Immature natural killer cell (primary cell): ENCODE data around the gene SH3PXD2A. TPM values are rescaled to one million over a fixed set of nuclear protein-coding genes. Genes with fewer than 3 reads are reported as not detected.

Source experiments
- DNase-seq, 3 donors: peaks; one replicate each; pipeline ENCODE4 v3.0.0; 2022; ENCODE audit warnings: mixed read lengths in 1 of 3
- H3K27ac Mint-ChIP-seq, 6 donors: one replicate each; pipeline ENCODE4 v1.8.0; 2020; ENCODE audit warnings: mixed read lengths in 6 of 6, mild to moderate bottlenecking in 5 of 6, inconsistent platforms in 4 of 6, moderate library complexity in 3 of 6
- H3K27me3 Mint-ChIP-seq, 3 donors: one replicate each; pipeline ENCODE4 v1.8.0; 2020 to 2021; ENCODE audit warnings: low read depth in 3 of 3, mild to moderate bottlenecking in 3 of 3, mixed read lengths in 3 of 3, moderate library complexity in 3 of 3, inconsistent platforms in 1 of 3
- H3K36me3 Mint-ChIP-seq, 3 donors: one replicate each; pipeline ENCODE4 v1.8.0; 2020; ENCODE audit warnings: mixed read lengths in 3 of 3, inconsistent platforms in 2 of 3, mild to moderate bottlenecking in 2 of 3
- H3K4me1 Mint-ChIP-seq, 2 donors: one replicate each; pipeline ENCODE4 v1.8.0; 2020; ENCODE audit warnings: inconsistent platforms in 2 of 2, mild to moderate bottlenecking in 2 of 2, mixed read lengths in 2 of 2, moderate library complexity in 1 of 2
- H3K4me3 Mint-ChIP-seq, 5 donors: one replicate each; pipeline ENCODE4 v1.8.0; 2020; ENCODE audit warnings: mild to moderate bottlenecking in 5 of 5, mixed read lengths in 5 of 5, inconsistent platforms in 3 of 5, moderate library complexity in 3 of 5
- H3K9me3 Mint-ChIP-seq, 6 donors: one replicate each; pipeline ENCODE4 v1.8.0; 2020; ENCODE audit warnings: mild to moderate bottlenecking in 6 of 6, mixed read lengths in 6 of 6, inconsistent platforms in 4 of 6, moderate library complexity in 3 of 6
- polyA plus RNA-seq, 3 donors: library from polyadenylated mRNA; unstranded; fragments of 300-500 nt; fragmentation: Illumina TruSeq; gene quantifications; one replicate each; pipeline ENCODE4 v1.2.3, GENCODE V29; 2021

Gene SH3PXD2A
- polyA plus RNA-seq, 3 donors from 2014 or later: 0.07 to 0.43 TPM; not detected in 1

DNA sequence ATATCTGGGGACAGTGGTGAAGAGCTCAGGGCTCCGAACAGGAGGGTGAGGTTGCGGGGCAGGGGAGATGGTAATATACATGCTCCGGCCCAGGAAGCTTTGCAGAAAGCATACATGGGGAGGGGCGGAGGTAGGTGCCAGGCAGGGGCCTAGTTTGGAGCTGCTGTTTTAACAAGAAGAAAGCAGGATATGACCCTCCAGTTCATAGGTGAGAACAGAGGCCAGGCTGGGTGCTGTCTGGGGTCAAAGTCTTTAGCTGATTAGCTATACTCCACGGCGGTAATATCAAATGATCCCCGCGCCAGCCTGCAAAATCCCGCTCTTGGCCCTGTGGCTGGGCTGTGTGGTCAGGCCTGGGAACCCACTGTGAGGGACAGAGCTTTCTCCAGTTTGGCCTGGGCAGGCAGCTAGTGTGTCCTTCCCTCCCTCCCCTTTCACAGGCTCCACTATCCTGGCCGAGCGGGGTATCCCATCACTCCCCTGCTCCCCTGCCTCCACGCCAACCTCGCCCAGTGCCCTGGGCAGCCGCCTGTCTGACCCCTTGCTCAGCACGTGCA is 266.2 kb downstream of the SH3PXD2A start:
- peaks cover 0 to 2% (median 0%) of the 10 kb centered on the region in 3 donors for H3K27me3 Mint-ChIP-seq
- H3K4me3 Mint-ChIP-seq: no peak overlapping the region
- H3K36me3 Mint-ChIP-seq: no peaks in the 10 kb centered on the region
- peaks cover 0 to under 1% of the 10 kb centered on the region in 2 donors for H3K4me1 Mint-ChIP-seq
- no peak overlapping the region for H3K27ac Mint-ChIP-seq
- H3K9me3 Mint-ChIP-seq: no peaks in the 10 kb centered on the region
- DNase-seq: no peak

DNA sequence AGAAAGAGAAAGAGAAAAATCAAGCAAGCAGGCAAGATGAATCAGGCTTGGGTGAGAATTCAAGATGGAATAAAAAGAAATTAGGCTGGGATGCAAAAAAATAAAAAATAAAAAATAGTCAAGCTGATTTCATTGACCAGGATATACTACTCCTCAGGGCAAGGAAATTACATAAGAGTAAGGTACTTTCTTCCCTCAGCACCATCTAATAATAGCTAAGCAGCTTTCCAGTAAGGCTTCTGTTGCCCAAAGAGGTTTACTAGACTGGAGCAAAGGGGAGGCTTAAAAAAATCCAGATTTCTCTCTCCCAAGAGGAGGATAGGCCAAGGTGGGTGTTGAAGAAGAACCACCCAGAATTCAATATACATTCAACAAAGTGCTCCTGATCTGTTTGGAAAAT is 268.3 kb downstream of the SH3PXD2A start:
- no peak for DNase-seq
- Mint-ChIP-seq H3K27me3 (peaks cover 0 to 5% (median 2%) of the 10 kb centered on the region in 3 donors), H3K27ac (peak overlapping the region in 1 of 6 donors; percentile 34), H3K36me3 (no peaks in the 10 kb centered on the region), H3K4me3 (no peak overlapping the region), H3K4me1 (peaks cover 4 to 6% of the 10 kb centered on the region in 2 donors), H3K9me3 (no peaks in the 10 kb centered on the region)

DNA sequence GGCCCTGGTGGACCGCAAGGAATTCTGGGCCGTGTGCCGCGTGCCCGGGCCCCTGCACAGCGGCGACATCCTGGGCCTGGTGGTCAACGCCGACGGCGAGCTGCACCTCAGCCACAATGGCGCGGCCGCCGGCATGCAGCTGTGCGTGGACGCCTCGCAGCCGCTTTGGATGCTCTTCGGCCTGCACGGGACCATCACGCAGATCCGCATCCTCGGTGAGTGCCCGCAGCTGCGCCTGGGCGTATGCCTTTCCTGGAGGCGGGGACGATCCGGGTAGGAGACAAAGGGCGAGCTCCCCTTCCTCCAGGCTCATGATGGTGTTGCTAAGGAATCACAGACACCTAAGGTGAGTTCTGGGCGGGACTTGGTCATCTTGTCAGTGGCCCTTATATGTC is 270.4 kb downstream of the SH3PXD2A start:
- Mint-ChIP-seq H3K4me1 (peaks cover 4 to 6% of the 10 kb centered on the region in 2 donors), H3K4me3 (peak overlapping the region; percentile 46 to 72 (median 57))

GRCh38 chr10:103584216-103585010 is 271.0 kb downstream of the SH3PXD2A start:
- H3K4me1 Mint-ChIP-seq: peaks cover 4 to 6% of the 10 kb centered on the region in 2 donors
- no peaks in the 10 kb centered on the region for H3K9me3 Mint-ChIP-seq
- H3K36me3 Mint-ChIP-seq: no peaks in the 10 kb centered on the region
- peak overlapping the region in 5 of 6 donors; percentile 66 to 88 (median 85) for H3K27ac Mint-ChIP-seq
- H3K4me3 Mint-ChIP-seq: peak overlapping the region; percentile 87 to 91 (median 88)
- peak; percentile 46 to 62 (median 59) for DNase-seq
- peaks cover 0 to 5% (median 2%) of the 10 kb centered on the region in 3 donors for H3K27me3 Mint-ChIP-seq

More for the DNA sequence above, 270.4 kb downstream of the SH3PXD2A start:
- Mint-ChIP-seq H3K36me3 (no peaks in the 10 kb centered on the region), H3K9me3 (no peaks in the 10 kb centered on the region), H3K27ac (no peak overlapping the region), H3K27me3 (peaks cover 0 to 5% (median 2%) of the 10 kb centered on the region in 3 donors)
- no peak for DNase-seq

DNA sequence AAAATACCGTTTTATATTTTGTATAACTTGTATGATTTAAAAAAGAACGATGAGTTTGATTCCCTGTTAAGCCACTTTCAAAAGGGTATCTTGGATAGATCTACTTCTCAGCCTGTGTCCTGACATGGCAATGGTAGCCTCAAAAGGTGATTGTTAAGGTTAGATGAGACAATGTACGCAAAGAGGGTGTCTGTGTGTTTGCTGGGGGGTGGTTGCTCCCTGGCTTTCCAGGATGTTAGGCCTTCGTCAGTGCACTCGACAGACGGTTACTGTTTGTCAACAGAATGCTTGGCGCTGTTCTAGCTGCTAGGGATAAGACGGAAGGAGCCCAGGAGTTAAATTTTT is 271.5 kb downstream of the SH3PXD2A start:
- Mint-ChIP-seq H3K27me3 (peaks cover 0 to 5% (median 2%) of the 10 kb centered on the region in 3 donors), H3K4me1 (peaks cover 4 to 6% of the 10 kb centered on the region in 2 donors), H3K4me3 (peak overlapping the region; percentile 87 to 91 (median 88)), H3K9me3 (no peaks in the 10 kb centered on the region), H3K36me3 (no peaks in the 10 kb centered on the region), H3K27ac (peak overlapping the region; percentile 66 to 88 (median 84))
- DNase-seq: peak in 1 of 3 donors; percentile 8

DNA sequence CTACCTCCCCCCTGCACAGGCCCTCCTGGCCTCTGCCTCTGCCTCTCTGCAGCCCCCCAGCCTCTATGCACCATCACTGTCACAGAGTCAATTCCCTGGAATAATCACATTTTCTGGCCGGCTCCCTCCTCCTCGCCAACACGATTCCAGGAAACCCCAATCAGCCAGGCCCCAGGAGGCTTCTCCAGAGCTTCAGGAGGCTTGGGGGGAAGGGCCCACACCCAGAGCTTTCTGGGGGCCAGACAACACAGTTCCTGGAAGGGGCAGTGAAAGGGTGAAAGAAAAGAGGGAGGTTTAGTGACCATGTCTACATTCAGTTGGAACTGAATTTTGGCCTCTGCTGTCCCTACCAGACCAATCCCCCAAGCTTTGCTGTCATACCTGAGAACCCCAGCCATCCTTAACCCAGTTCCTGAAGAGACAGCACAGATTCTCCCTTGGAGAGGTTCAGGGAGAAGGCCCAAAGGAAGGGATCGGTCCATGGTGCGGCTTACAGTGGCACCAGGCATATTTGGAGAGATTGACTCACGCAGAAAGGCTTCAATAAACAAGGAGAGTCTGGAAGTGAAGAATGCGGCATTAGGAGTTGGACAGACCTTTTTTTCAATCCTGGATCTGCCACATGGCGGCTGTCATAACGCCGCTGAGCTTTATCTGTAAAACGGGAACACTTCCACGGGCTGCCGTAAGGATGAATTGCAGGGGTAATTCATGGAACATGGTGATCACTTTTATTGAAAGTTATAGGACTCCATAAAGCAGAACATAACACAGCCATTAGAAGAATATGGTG is 272.8 kb downstream of the SH3PXD2A start:
- Mint-ChIP-seq H3K27me3 (peaks cover 0 to 5% (median 2%) of the 10 kb centered on the region in 3 donors), H3K36me3 (no peaks in the 10 kb centered on the region), H3K27ac (no peak overlapping the region), H3K9me3 (no peaks in the 10 kb centered on the region), H3K4me1 (peaks cover 4 to 6% of the 10 kb centered on the region in 2 donors), H3K4me3 (peak overlapping the region in 4 of 5 donors; percentile 12 to 61 (median 24))
- no peak for DNase-seq

GRCh38 chr10:103581499-103581898 is 273.9 kb downstream of the SH3PXD2A start:
- Mint-ChIP-seq H3K36me3 (no peaks in the 10 kb centered on the region), H3K4me1 (peaks cover 4 to 6% of the 10 kb centered on the region in 2 donors), H3K27ac (no peak overlapping the region), H3K27me3 (peaks cover 0 to 5% (median 2%) of the 10 kb centered on the region in 3 donors), H3K4me3 (peak overlapping the region in 1 of 5 donors; percentile 2), H3K9me3 (no peaks in the 10 kb centered on the region)
- no peak for DNase-seq

- no peak overlapping the region for H3K27ac Mint-ChIP-seq
- H3K4me3 Mint-ChIP-seq: no peak overlapping the region
- no peaks in the 10 kb centered on the region for H3K36me3 Mint-ChIP-seq
- no peaks in the 10 kb centered on the region for H3K9me3 Mint-ChIP-seq
- H3K4me1 Mint-ChIP-seq: peaks cover 4 to 6% of the 10 kb centered on the region in 2 donors
- peaks cover 0 to 4% (median 2%) of the 10 kb centered on the region in 3 donors for H3K27me3 Mint-ChIP-seq
- no peak for DNase-seq
Measured at GRCh38 chr10:103580430-103580829, 274.9 kb downstream of the SH3PXD2A start.

GRCh38 chr10:103580011-103580410 is 275.4 kb downstream of the SH3PXD2A start:
- Mint-ChIP-seq H3K36me3 (no peaks in the 10 kb centered on the region), H3K9me3 (no peaks in the 10 kb centered on the region), H3K4me3 (no peak overlapping the region), H3K4me1 (peaks cover 4 to 6% of the 10 kb centered on the region in 2 donors), H3K27ac (no peak overlapping the region), H3K27me3 (peaks cover 0 to 4% (median 2%) of the 10 kb centered on the region in 3 donors)
- DNase-seq: no peak

DNA sequence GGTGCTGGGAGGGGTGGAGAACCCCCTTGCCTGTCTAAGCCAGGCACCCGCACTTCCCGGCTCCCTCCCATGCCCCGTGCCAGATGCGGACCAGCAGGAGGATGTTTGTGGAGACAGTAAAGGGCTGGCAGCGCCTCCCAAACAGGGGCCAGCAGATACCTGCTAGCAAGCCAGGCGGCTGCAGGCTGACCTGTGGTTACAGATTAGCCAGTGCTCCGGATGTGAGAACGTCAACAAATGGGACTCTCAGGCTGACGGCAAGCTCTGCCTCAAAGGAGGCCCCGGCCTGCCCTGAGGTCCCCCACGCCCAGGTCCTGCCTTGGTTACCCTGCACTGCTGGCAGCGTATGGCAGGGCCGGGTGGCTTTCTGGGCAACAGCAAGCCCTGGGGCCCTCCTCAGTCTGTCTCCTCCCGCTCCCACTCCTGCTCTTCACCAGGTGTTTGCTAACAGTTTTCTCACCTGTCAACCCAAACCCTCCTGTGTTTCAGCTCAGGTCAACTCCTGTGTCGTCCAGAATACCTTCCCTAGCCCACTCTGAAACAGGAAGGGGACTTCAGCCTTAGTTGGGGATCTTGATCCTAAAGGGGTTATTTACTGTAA is 276.5 kb downstream of the SH3PXD2A start:
- H3K4me3 Mint-ChIP-seq: no peak overlapping the region
- no peak overlapping the region for H3K27ac Mint-ChIP-seq
- no peaks in the 10 kb centered on the region for H3K36me3 Mint-ChIP-seq
- no peak for DNase-seq
- no peaks in the 10 kb centered on the region for H3K9me3 Mint-ChIP-seq
- peaks cover 3% of the 10 kb centered on the region in 2 donors for H3K4me1 Mint-ChIP-seq
- H3K27me3 Mint-ChIP-seq: peaks cover 0 to 2% (median 2%) of the 10 kb centered on the region in 3 donors

GRCh38 chr10:103576862-103577261 is 278.5 kb downstream of the SH3PXD2A start:
- Mint-ChIP-seq H3K27ac (no peak overlapping the region), H3K9me3 (no peaks in the 10 kb centered on the region), H3K4me3 (no peak overlapping the region), H3K27me3 (no peaks in the 10 kb centered on the region), H3K36me3 (no peaks in the 10 kb centered on the region), H3K4me1 (no peaks in the 10 kb centered on the region)
- DNase-seq: no peak

DNA sequence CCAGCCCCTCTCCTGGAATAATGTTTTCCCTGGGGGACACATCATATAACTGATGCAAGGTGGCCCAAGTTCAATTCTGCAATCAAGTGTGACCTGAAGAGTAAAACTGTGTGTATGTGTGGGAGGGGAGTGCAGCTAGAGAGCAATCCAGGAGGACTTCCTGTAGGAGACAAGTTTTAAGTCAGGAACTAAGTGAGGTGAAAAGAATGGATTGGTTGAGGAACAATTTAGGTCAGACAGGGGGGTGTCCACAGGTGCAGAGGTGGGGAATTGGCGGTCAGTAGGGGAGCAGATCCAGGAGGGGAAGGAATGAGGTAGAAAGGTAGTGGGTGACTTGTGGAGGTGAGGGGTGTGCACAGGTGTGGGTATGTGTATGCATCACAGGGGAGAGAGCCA is 279.3 kb downstream of the SH3PXD2A start:
- no peak overlapping the region for H3K27ac Mint-ChIP-seq
- H3K4me3 Mint-ChIP-seq: no peak overlapping the region
- no peaks in the 10 kb centered on the region for H3K9me3 Mint-ChIP-seq
- DNase-seq: no peak
- no peaks in the 10 kb centered on the region for H3K4me1 Mint-ChIP-seq
- H3K27me3 Mint-ChIP-seq: no peaks in the 10 kb centered on the region
- H3K36me3 Mint-ChIP-seq: no peaks in the 10 kb centered on the region

GRCh38 chr10:103575416-103576075 is 279.8 kb downstream of the SH3PXD2A start:
- Mint-ChIP-seq H3K27ac (no peak overlapping the region), H3K4me1 (no peaks in the 10 kb centered on the region), H3K36me3 (no peaks in the 10 kb centered on the region), H3K9me3 (no peaks in the 10 kb centered on the region), H3K27me3 (peaks cover 0 to under 1% (median 0%) of the 10 kb centered on the region in 3 donors), H3K4me3 (no peak overlapping the region)
- DNase-seq: no peak
